Measurements from ENCODE around the gene PHRF1.

PHRF1 gene

GRCh38 chr11:575996-576768, at the start of gene PHRF1:
TSS of gene PHRF1 (plus strand) at chr11:576470. CDS start at chr11:581513, 5,043 bp downstream.
- DNase-seq (ENCODE audit: low read depth in 2 of 2), result peak; percentile 86 to 93

GRCh38 chr11:528166-528814, 48.0 kb upstream of the PHRF1 start:
- no peak for DNase-seq (ENCODE audit: low read depth in 2 of 2)

GRCh38 chr11:528815-529727, 47.2 kb upstream of the PHRF1 start:
- no peak for DNase-seq (ENCODE audit: low read depth in 2 of 2)

GRCh38 chr11:529728-530411, 46.4 kb upstream of the PHRF1 start:
- DNase-seq (ENCODE audit: low read depth in 2 of 2), result no peak

- no peak for DNase-seq (ENCODE audit: low read depth in 2 of 2)
Observed at GRCh38 chr11:530960-531831, 45.1 kb upstream of the PHRF1 start.

- DNase-seq (ENCODE audit: low read depth in 2 of 2), result no peak
Observed at GRCh38 chr11:531919-532526, 44.2 kb upstream of the PHRF1 start.

- no peak for DNase-seq (ENCODE audit: low read depth in 2 of 2)
Observed at GRCh38 chr11:532527-532985, 43.7 kb upstream of the PHRF1 start.

GRCh38 chr11:532986-533585, 43.2 kb upstream of the PHRF1 start:
- no peak for DNase-seq (ENCODE audit: low read depth in 2 of 2)

GRCh38 chr11:533586-534395, 42.5 kb upstream of the PHRF1 start:
- DNase-seq (ENCODE audit: low read depth in 2 of 2), result no peak

GRCh38 chr11:534396-535209, 41.7 kb upstream of the PHRF1 start:
- DNase-seq (ENCODE audit: low read depth in 2 of 2), result no peak

- DNase-seq (ENCODE audit: low read depth in 2 of 2), result no peak
Observed at GRCh38 chr11:535210-535518, 41.1 kb upstream of the PHRF1 start.

- DNase-seq (ENCODE audit: low read depth in 2 of 2), result peak; percentile 88 to 93
Observed at GRCh38 chr11:535519-536454, 40.5 kb upstream of the PHRF1 start, which contains the start of gene HRAS. TSS of gene HRAS (minus strand) at chr11:535576.

GRCh38 chr11:536841-537621, 39.2 kb upstream of the PHRF1 start, which contains the start of gene LRRC56:
TSS of gene LRRC56 (plus strand) at chr11:537527. CDS start at chr11:540685, 3,158 bp downstream.
- peak; percentile 78 to 85 for DNase-seq (ENCODE audit: low read depth in 2 of 2)

- DNase-seq (ENCODE audit: low read depth in 2 of 2), result no peak
Observed at GRCh38 chr11:537622-538430, 38.4 kb upstream of the PHRF1 start.

- DNase-seq (ENCODE audit: low read depth in 2 of 2), result no peak
Observed at GRCh38 chr11:538431-539051, 37.7 kb upstream of the PHRF1 start.

Measured in stimulated activated CD8-positive, alpha-beta memory T cell treated with anti-CD3 and anti-CD28 coated beads, Interleukin-7, amount 100 ng/mL, for 1 hour (primary cell).